NCI-H510A treated with DMSO at 0.1 percent for 48 hours (cell line): ENCODE data around the gene ZNF525.
"Not testable (repeated sequence)": the region's sequence is repeated elsewhere in the genome, so short reads cannot be mapped to it uniquely, and the experiment has no call there.

Source experiments
- DNase-seq: peaks from one replicate; lab custom pipeline; 2025; lab: John Stamatoyannopoulos, UW

Gene ZNF525

GRCh38 chr19:53395840-53396524 lies 30.5 kb downstream of the ZNF525 start:
- not testable (repeated sequence) for DNase-seq

- DNase-seq = no peak
Measured at GRCh38 chr19:53396525-53396868, 31.0 kb downstream of the ZNF525 start.

- DNase-seq = not testable (repeated sequence)
Measured at GRCh38 chr19:53397918-53398317, 32.4 kb downstream of the ZNF525 start.

GRCh38 chr19:53409505-53410204 lies 44.1 kb downstream of the ZNF525 start:
- DNase-seq = no peak

GRCh38 chr19:53420520-53421315 lies 55.2 kb downstream of the ZNF525 start:
- DNase-seq = not testable (repeated sequence)

GRCh38 chr19:53422551-53422950 lies 57.0 kb downstream of the ZNF525 start:
- DNase-seq = no peak

GRCh38 chr19:53423074-53423473 lies 57.6 kb downstream of the ZNF525 start:
- not testable (repeated sequence) for DNase-seq

GRCh38 chr19:53423680-53424079 lies 58.2 kb downstream of the ZNF525 start:
- DNase-seq = not testable (repeated sequence)

- no peak for DNase-seq
Measured at GRCh38 chr19:53424968-53425597, 59.6 kb downstream of the ZNF525 start.

GRCh38 chr19:53431399-53432087 lies 66.0 kb downstream of the ZNF525 start, which contains the start of gene ZNF761:
TSS of gene ZNF761 (plus strand) at chr19:53431984. CDS start at chr19:53447269, 15,285 bp downstream.
- peak; percentile 89 for DNase-seq

- no peak for DNase-seq
Measured at GRCh38 chr19:53432088-53432661, 66.7 kb downstream of the ZNF525 start.
